HepG2 (cell line): Measurements from ENCODE around the gene CASKIN1. TPM values are rescaled to one million over a fixed set of nuclear protein-coding genes. Genes with fewer than 3 reads are reported as not detected.
A peak's percentile ranks its signal among the peaks of the same experiment; 100 is the strongest.

Source experiments
- ARNT ChIP-seq: fragments of 450-650 bp; IDR thresholded peaks from 2 replicates; pipeline ENCODE4 v1.6.1; 2017
- BHLHE40 ChIP-seq: IDR thresholded peaks from 2 replicates; pipeline ENCODE4 v1.6.1; 2011; ENCODE audit warnings: low read length, improper control_type of control experiment
- CCAR2 ChIP-seq: fragments of 200-400 bp; formaldehyde crosslinking; optimal IDR thresholded peaks from 2 replicates; pipeline ENCODE3; 2018; ENCODE audit warnings: low read depth, mild to moderate bottlenecking, low read length, moderate library complexity
- EEA1 ChIP-seq: sonication (generic); formaldehyde crosslinking; IDR thresholded peaks from 2 replicates; pipeline ENCODE4 v1.5.1; 2020; ENCODE audit warnings: mild to moderate bottlenecking, missing genetic modification reagents, borderline replicate concordance
- FOXC1 ChIP-seq: sonication (generic); formaldehyde crosslinking; IDR thresholded peaks from 2 replicates; pipeline ENCODE4 v1.8.0; 2022; ENCODE audit warnings: mild to moderate bottlenecking, missing genetic modification reagents, borderline replicate concordance
- HES4 ChIP-seq: sonication (generic); formaldehyde crosslinking; IDR thresholded peaks from 2 replicates; pipeline ENCODE4 v1.9.0; 2021; ENCODE audit warnings: mild to moderate bottlenecking, missing genetic modification reagents, borderline replicate concordance
- MTF1 ChIP-seq: sonication (generic); formaldehyde crosslinking; IDR thresholded peaks from 2 replicates; pipeline ENCODE4 v1.5.0; 2020; ENCODE audit warnings: missing genetic modification reagents
- PPARG ChIP-seq: conservative IDR thresholded peaks from 2 replicates; pipeline ENCODE4 v1.6.1; 2016; ENCODE audit warnings: missing biosample characterization, missing genetic modification reagents
- SKI ChIP-seq: fragments of 450-650 bp; IDR thresholded peaks from one replicate; pipeline ENCODE4 v1.6.1; 2018; ENCODE audit warnings: mild to moderate bottlenecking; ENCODE audit not compliant: partially characterized antibody
- SOX13 ChIP-seq, 3 experiments: fragments of 450-650 bp in 1 of 3; sonication (generic) in 1 of 3; formaldehyde crosslinking in 1 of 3; IDR thresholded peaks in 2 of 3; conservative IDR thresholded peaks in 1 of 3; 2 replicates each; pipeline versions ENCODE4 v1.5.0 to v1.6.1; 2016 to 2020; ENCODE audit warnings: antibody characterized with exemption in 1 of 3, mild to moderate bottlenecking in 1 of 3, missing compliant biosample characterization in 1 of 3, missing genetic modification reagents in 1 of 3, moderate library complexity in 1 of 3
- TOE1 ChIP-seq: sonication (generic); formaldehyde crosslinking; IDR thresholded peaks from 2 replicates; pipeline ENCODE4 v1.4.0; 2020; ENCODE audit warnings: mild to moderate bottlenecking, missing genetic modification reagents
- ZKSCAN8 ChIP-seq: IDR thresholded peaks from 2 replicates; pipeline ENCODE4 v1.6.1; 2016; ENCODE audit warnings: borderline replicate concordance, missing genetic modification reagents, missing compliant biosample characterization
- ZNF274 ChIP-seq: sonication (generic); formaldehyde crosslinking; IDR thresholded peaks from 2 replicates; pipeline ENCODE4 v1.5.1; 2020; ENCODE audit warnings: mild to moderate bottlenecking, missing genetic modification reagents
- ZNF570 ChIP-seq: sonication (generic); formaldehyde crosslinking; IDR thresholded peaks from 2 replicates; pipeline ENCODE4 v1.4.0; 2020; ENCODE audit warnings: mild to moderate bottlenecking, missing genetic modification reagents, borderline replicate concordance
- ZNF790 ChIP-seq: sonication (generic); formaldehyde crosslinking; IDR thresholded peaks from 2 replicates; pipeline ENCODE4 v1.8.0; 2022; ENCODE audit warnings: missing genetic modification reagents, mild to moderate bottlenecking, borderline replicate concordance
- ZSCAN29 ChIP-seq: sonication (generic); formaldehyde crosslinking; conservative IDR thresholded peaks from 2 replicates; pipeline ENCODE4 v1.4.0; 2020; ENCODE audit warnings: mild to moderate bottlenecking, missing genetic modification reagents
- polyA plus RNA-seq, 8 experiments: library from polyadenylated mRNA; depleted of rRNA in 3 of 8; stranded (reverse) in 7 of 8; unstranded in 1 of 8; fragments of >200 nt; fragmentation: Illumina TruSeq in 4 of 8; extraction: Trizol in 4 of 8; gene quantifications; 2 replicates each; pipeline versions ENCODE4 v1.2.1 to v1.2.3, GENCODE V29; 2011 to 2016; ENCODE audit warnings: low read depth in 4 of 8, missing spikeins in 1 of 8, mixed read lengths in 1 of 8; ENCODE audit not compliant: insufficient read depth in 1 of 8
- total RNA-seq, 5 experiments: library from RNA; depleted of rRNA; stranded (reverse); fragments of >200 nt; fragmentation: Illumina TruSeq; extraction: Trizol; gene quantifications; 2 replicates each; pipeline ENCODE4 v1.2.3, GENCODE V29; 2016; ENCODE audit warnings: low read depth in 1 of 5
- TF ChIP-seq, protein P1 (sequence below): sonication (generic); formaldehyde crosslinking; IDR thresholded peaks from 2 replicates; pipeline ENCODE4 v1.9.0; 2021; ENCODE audit warnings: missing genetic modification reagents, mild to moderate bottlenecking, borderline replicate concordance
- TF ChIP-seq, protein P2 (sequence below): fragments of 450-650 bp; IDR thresholded peaks from 2 replicates; pipeline ENCODE4 v1.6.1; 2016
- TF ChIP-seq, protein P3 (sequence below): sonication (generic); formaldehyde crosslinking; IDR thresholded peaks from 2 replicates; pipeline ENCODE4 v1.5.0; 2020; ENCODE audit warnings: missing genetic modification reagents
- TF ChIP-seq, protein P4 (sequence below): IDR thresholded peaks from 2 replicates; pipeline ENCODE4 v1.6.1; 2018; ENCODE audit warnings: missing genetic modification reagents
- TF ChIP-seq, protein P5 (sequence below): sonication (generic); formaldehyde crosslinking; IDR thresholded peaks from 2 replicates; pipeline ENCODE4 v1.4.0; 2020; ENCODE audit warnings: missing genetic modification reagents

The CASKIN1 gene
- total and polyA plus RNA-seq, 2 of the 13 experiments (the other 11 are each of a cell fraction or from before 2014, with no cell fraction given): 1.2 to 2.2 TPM

DNA sequence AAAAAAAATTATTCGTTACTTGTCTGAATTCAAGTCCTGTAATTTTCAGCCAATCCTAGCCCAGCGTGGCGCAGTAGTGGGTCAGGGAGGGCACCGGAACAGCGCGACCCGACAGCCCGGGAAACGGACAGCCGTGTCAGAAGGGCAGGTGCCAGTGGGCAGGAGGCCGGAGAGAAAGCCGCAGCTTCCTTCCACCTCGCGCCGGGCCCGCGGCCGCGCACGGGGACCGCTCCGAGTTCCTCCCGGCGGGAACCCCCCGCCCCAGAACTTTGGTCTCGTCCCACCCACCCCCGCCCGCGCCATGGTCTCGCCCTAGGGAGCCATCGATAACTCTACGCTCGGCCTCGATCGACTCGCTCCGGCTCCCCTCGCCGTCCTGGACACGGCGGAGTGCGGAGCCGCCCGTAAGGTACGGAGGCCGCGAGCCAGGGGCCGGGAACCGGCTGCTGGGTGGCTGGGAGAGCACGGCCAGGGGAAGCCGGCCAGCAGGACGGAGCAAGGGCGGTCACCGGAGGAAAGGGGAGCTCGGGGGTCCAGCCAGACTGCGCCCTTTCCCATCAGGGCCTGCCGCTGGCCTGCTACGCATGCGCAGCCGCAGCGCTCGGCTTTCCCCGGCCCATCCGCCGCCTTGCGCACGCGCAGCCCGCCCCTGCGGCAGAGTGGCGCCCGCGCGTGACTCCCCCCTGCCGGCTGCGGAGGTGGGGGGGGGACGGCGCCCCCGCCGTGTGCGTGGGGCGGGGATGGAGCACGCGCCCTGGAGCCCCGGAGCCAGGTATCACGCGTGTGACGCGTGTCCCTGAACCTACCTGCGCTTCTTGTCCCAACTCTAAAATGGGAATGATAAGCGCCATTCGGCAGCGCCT lies 8.9 kb upstream of the CASKIN1 start, which contains the start of gene MLST8 (continued):
- TF ChIP-seq SKI (no peak), ZSCAN29 (CRISPR knock-in tag) (no peak), FOXC1 (CRISPR knock-in tag) (peak; percentile 96; the same call in 1 of the 2 replicates), BHLHE40 (peak; percentile 92), CCAR2 (no peak), ZNF570 (CRISPR knock-in tag) (no peak), SOX13 (IDR thresholded peaks at IDR 0.05) (peak; percentile 18; the same call in 1 of the 2 replicates), SOX13 (CRISPR knock-in tag; conservative IDR thresholded peaks at IDR 0.05 in 1 of 2, IDR thresholded peaks at IDR 0.05 in 1 of 2) (peak in 1 of 2 experiments; percentile 17; a peak in 1 of 4 replicates), ZNF790 (CRISPR knock-in tag) (peak; percentile 83), ARNT (no peak), TOE1 (CRISPR knock-in tag) (no peak), EEA1 (CRISPR knock-in tag) (peak; percentile 90), PPARG (no peak), ZKSCAN8 (CRISPR knock-in tag) (peak; percentile 60; the same call in 1 of the 2 replicates), MTF1 (CRISPR knock-in tag) (no peak; the same call in 1 of the 2 replicates), HES4 (CRISPR knock-in tag) (peak; percentile 94), ZNF274 (CRISPR knock-in tag) (peak; percentile 81)
- TF ChIP-seq, protein P1, sequence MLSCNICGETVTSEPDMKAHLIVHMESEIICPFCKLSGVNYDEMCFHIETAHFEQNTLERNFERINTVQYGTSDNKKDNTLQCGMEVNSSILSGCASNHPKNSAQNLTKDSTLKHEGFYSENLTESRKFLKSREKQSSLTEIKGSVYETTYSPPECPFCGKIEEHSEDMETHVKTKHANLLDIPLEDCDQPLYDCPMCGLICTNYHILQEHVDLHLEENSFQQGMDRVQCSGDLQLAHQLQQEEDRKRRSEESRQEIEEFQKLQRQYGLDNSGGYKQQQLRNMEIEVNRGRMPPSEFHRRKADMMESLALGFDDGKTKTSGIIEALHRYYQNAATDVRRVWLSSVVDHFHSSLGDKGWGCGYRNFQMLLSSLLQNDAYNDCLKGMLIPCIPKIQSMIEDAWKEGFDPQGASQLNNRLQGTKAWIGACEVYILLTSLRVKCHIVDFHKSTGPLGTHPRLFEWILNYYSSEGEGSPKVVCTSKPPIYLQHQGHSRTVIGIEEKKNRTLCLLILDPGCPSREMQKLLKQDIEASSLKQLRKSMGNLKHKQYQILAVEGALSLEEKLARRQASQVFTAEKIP: no peak
- TF ChIP-seq, protein P2, sequence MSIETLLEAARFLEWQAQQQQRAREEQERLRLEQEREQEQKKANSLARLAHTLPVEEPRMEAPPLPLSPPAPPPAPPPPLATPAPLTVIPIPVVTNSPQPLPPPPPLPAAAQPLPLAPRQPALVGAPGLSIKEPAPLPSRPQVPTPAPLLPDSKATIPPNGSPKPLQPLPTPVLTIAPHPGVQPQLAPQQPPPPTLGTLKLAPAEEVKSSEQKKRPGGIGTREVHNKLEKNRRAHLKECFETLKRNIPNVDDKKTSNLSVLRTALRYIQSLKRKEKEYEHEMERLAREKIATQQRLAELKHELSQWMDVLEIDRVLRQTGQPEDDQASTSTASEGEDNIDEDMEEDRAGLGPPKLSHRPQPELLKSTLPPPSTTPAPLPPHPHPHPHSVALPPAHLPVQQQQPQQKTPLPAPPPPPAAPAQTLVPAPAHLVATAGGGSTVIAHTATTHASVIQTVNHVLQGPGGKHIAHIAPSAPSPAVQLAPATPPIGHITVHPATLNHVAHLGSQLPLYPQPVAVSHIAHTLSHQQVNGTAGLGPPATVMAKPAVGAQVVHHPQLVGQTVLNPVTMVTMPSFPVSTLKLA: no peak
- TF ChIP-seq, protein P3, sequence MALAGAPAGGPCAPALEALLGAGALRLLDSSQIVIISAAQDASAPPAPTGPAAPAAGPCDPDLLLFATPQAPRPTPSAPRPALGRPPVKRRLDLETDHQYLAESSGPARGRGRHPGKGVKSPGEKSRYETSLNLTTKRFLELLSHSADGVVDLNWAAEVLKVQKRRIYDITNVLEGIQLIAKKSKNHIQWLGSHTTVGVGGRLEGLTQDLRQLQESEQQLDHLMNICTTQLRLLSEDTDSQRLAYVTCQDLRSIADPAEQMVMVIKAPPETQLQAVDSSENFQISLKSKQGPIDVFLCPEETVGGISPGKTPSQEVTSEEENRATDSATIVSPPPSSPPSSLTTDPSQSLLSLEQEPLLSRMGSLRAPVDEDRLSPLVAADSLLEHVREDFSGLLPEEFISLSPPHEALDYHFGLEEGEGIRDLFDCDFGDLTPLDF (CRISPR knock-in tag): 0 out of 2 replicates have a peak, but pooled peaks have one; percentile 8
- TF ChIP-seq, protein P4, sequence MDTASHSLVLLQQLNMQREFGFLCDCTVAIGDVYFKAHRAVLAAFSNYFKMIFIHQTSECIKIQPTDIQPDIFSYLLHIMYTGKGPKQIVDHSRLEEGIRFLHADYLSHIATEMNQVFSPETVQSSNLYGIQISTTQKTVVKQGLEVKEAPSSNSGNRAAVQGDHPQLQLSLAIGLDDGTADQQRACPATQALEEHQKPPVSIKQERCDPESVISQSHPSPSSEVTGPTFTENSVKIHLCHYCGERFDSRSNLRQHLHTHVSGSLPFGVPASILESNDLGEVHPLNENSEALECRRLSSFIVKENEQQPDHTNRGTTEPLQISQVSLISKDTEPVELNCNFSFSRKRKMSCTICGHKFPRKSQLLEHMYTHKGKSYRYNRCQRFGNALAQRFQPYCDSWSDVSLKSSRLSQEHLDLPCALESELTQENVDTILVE (CRISPR knock-in tag): peak; percentile 54; the same call in 1 of the 2 replicates
- TF ChIP-seq, protein P5, sequence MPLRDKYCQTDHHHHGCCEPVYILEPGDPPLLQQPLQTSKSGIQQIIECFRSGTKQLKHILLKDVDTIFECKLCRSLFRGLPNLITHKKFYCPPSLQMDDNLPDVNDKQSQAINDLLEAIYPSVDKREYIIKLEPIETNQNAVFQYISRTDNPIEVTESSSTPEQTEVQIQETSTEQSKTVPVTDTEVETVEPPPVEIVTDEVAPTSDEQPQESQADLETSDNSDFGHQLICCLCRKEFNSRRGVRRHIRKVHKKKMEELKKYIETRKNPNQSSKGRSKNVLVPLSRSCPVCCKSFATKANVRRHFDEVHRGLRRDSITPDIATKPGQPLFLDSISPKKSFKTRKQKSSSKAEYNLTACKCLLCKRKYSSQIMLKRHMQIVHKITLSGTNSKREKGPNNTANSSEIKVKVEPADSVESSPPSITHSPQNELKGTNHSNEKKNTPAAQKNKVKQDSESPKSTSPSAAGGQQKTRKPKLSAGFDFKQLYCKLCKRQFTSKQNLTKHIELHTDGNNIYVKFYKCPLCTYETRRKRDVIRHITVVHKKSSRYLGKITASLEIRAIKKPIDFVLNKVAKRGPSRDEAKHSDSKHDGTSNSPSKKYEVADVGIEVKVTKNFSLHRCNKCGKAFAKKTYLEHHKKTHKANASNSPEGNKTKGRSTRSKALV: no peak
